SK-N-MC (cell line): ENCODE results near the gene SLC4A8.

Experiments used
- DNase-seq: peaks from one replicate; pipeline ENCODE4 v3.0.0-alpha.2; 2011; ENCODE audit warnings: low read depth, low spot score
- H3K27ac ChIP-seq: fragments of 200-600 bp; sonication (generic); 2 replicates; pipeline ENCODE4 v1.5.1; 2016; ENCODE audit warnings: mixed run types
- H3K36me3 ChIP-seq: fragments of 200-600 bp; sonication (generic); 2 replicates; pipeline ENCODE4 v1.6.1; 2017; ENCODE audit warnings: antibody characterized with exemption, low read length, mixed read lengths; ENCODE audit not compliant: insufficient read depth
- H3K4me3 ChIP-seq: fragments of 200-600 bp; sonication (generic); 2 replicates; pipeline ENCODE4 v1.5.1; 2016
- H3K9ac ChIP-seq: fragments of 200-600 bp; sonication (generic); 2 replicates; pipeline ENCODE4 v1.8.0; 2017; ENCODE audit warnings: mixed run types, mixed read lengths; ENCODE audit not compliant: insufficient read length
- H3K9me3 ChIP-seq: fragments of 200-600 bp; sonication (generic); 2 replicates; pipeline ENCODE4 v1.6.1; 2017; ENCODE audit warnings: low read depth, mild to moderate bottlenecking, antibody characterized with exemption, low read length, moderate library complexity, mixed read lengths
- EZH2 ChIP-seq: fragments of 200-600 bp; sonication (generic); IDR thresholded peaks from one replicate; pipeline ENCODE4 v1.6.1; 2017; ENCODE audit warnings: antibody characterized with exemption
- FOXP2 ChIP-seq: optimal IDR thresholded peaks from 2 replicates; pipeline ENCODE3; 2011; ENCODE audit warnings: mild to moderate bottlenecking, moderate library complexity; ENCODE audit not compliant: insufficient read depth; ENCODE audit errors: extremely low read length, control extremely low read depth
- POLR2AphosphoS5 ChIP-seq: IDR thresholded peaks from 2 replicates; pipeline ENCODE4 v1.6.1; 2012; ENCODE audit warnings: mild to moderate bottlenecking, low read depth, low read length, borderline replicate concordance

SLC4A8 gene

DNA sequence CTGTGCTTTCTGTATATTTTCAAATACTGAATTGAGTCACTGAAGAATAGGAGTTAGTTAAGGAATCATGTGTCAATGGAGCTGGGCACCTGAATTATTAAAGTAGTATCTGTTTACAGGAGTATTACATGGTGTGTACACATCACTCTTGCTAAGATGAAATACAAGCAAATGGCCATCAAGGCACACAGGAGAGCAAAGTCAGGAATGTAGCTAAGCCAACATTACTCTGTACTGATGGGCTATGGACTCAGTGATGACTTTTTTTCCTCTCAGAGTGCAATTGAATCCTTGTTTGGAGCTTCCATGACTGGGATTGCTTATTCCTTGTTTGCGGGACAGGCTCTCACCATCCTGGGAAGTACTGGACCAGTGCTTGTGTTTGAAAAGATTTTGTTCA lies 45.5 kb downstream of the SLC4A8 start:
- Histone ChIP-seq H3K9me3 (no peaks in the 10 kb centered on the region), H3K9ac (no peak overlapping the region), H3K4me3 (no peak overlapping the region), H3K36me3 (no peaks in the 10 kb centered on the region), H3K27ac (no peak overlapping the region)
- TF ChIP-seq FOXP2, result no peak
- no peak for TF ChIP-seq POLR2AphosphoS5
- no peak for TF ChIP-seq EZH2
- no peak for DNase-seq

DNA sequence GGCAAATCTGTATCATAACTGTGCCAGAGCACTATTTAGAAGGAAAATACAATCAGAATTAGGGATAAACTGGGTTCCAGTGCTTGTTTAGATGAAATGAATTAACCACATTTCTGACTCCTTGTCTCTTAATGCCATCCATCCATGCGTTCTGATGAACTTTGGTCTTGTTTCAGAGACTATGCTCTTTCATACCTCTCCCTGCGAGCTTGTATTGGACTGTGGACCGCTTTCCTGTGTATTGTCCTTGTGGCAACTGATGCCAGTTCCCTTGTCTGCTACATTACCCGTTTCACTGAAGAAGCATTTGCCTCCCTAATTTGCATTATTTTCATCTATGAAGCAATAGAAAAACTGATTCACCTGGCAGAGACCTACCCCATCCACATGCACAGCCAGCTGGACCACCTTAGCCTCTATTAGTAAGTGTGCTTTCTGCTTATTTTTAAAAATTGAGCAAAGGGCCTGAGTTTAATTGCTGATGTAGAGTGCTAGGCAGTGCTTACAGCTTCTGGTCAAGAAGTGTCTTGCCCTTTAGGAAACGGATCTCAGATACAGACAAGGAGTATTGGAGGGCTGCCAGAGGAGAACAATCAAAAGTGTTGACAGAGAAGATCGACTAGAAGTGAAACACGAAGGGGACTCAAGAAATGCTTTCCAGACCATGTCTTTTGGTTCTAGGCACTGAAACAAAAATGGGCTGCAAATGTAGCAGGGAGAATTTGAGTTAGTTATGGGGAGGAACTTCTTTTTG lies 46.7 kb downstream of the SLC4A8 start:
- Histone ChIP-seq H3K36me3 (no peaks in the 10 kb centered on the region), H3K9ac (no peak overlapping the region), H3K27ac (no peak overlapping the region), H3K9me3 (no peaks in the 10 kb centered on the region), H3K4me3 (no peak overlapping the region)
- no peak for DNase-seq
- TF ChIP-seq EZH2 (no peak), FOXP2 (no peak), POLR2AphosphoS5 (no peak)

DNA sequence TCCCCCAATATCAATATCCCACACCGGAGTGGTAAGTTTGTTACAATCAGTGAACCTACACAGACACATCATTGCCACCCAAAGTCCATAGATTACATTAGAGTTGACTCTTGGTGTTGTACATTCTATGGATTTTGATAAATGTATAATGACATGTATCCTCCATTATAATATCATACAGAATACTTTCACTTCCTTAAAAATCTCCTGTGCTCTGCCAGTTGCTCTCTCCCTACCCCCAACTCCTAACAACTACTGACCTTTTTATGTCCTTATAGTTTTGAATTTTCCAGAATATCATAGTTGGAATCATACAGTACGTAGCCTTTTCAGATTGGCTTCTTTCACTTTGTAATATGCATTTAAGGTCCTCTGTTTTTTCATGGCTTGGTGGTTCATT lies 48.4 kb downstream of the SLC4A8 start:
- no peak overlapping the region for H3K9ac ChIP-seq
- H3K27ac ChIP-seq, result no peak overlapping the region
- no peak overlapping the region for H3K4me3 ChIP-seq
- H3K9me3 ChIP-seq, result no peaks in the 10 kb centered on the region
- no peaks in the 10 kb centered on the region for H3K36me3 ChIP-seq
- TF ChIP-seq POLR2AphosphoS5 (no peak), EZH2 (no peak), FOXP2 (no peak)
- DNase-seq, result no peak

DNA sequence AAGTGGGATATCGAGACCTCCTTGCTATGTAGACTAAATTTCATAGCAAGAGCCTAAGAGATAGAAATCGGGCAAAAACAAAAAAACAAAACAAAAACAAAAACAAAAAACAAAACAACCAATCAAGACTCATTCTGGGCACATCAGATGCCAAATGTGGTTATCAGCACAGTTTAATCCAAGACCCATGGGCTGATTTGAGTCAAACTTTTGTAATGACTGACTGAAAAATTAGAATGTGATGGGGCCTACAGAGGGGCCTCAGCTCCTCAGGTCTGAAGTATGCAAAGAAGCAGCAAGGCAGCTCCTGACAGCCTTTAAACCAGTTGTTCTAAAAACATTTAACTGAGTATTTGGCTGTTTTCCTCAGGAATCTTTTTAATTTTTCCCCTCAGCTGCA lies 49.3 kb downstream of the SLC4A8 start:
- no peak overlapping the region for H3K4me3 ChIP-seq
- no peak overlapping the region for H3K27ac ChIP-seq
- no peak overlapping the region for H3K9ac ChIP-seq
- H3K9me3 ChIP-seq, result no peaks in the 10 kb centered on the region
- TF ChIP-seq FOXP2 (no peak), EZH2 (no peak), POLR2AphosphoS5 (no peak)
- no peaks in the 10 kb centered on the region for H3K36me3 ChIP-seq
- no peak for DNase-seq

DNA sequence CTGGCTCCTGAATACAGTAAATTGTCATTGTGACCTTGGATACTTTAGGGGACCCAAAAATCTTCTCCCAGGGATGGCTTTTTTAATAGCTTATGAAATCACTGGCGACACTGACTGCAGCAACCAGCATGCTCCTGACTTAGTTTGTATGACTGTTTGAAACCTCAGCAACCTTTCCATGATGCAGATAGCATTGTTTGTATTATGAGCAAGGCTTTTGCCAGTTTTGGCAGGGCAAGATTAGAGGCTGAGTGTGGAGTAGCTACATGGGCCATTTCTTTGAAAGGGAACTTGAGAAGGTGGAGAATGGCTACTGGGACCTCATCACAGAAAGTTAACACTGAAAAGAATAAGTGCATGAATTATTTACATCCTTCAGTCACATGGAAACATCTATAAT lies 50.9 kb downstream of the SLC4A8 start:
- TF ChIP-seq EZH2, result no peak
- no peak for TF ChIP-seq FOXP2
- no peak for TF ChIP-seq POLR2AphosphoS5
- Histone ChIP-seq H3K27ac (no peak overlapping the region), H3K9ac (no peak overlapping the region), H3K36me3 (no peaks in the 10 kb centered on the region), H3K4me3 (no peak overlapping the region), H3K9me3 (no peaks in the 10 kb centered on the region)
- no peak for DNase-seq

DNA sequence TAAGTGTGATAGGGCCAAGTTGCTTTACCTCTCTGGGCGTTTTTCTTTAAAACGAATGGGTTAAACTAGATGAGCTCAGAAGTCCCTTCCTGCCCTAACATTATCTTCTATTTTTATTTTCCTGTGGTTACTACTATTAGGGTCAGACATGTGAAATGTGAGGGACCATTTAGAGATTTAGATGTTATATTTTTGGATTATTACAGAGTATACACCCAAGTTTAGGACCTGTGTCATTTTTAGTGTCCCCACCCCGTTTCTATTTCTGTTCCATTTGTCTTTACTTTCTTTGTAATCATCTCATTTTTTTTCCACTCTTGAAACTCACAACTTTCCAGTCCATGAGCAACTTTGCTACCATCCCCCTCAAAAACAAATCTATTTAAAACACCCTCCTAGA lies 56.3 kb downstream of the SLC4A8 start:
- H3K9ac ChIP-seq, result no peak overlapping the region
- no peaks in the 10 kb centered on the region for H3K36me3 ChIP-seq
- peak overlapping the region; percentile 99 for H3K27ac ChIP-seq
- no peak for TF ChIP-seq FOXP2
- no peak for TF ChIP-seq POLR2AphosphoS5
- no peak for TF ChIP-seq EZH2
- no peaks in the 10 kb centered on the region for H3K9me3 ChIP-seq
- DNase-seq, result no peak
- H3K4me3 ChIP-seq, result no peak overlapping the region

DNA sequence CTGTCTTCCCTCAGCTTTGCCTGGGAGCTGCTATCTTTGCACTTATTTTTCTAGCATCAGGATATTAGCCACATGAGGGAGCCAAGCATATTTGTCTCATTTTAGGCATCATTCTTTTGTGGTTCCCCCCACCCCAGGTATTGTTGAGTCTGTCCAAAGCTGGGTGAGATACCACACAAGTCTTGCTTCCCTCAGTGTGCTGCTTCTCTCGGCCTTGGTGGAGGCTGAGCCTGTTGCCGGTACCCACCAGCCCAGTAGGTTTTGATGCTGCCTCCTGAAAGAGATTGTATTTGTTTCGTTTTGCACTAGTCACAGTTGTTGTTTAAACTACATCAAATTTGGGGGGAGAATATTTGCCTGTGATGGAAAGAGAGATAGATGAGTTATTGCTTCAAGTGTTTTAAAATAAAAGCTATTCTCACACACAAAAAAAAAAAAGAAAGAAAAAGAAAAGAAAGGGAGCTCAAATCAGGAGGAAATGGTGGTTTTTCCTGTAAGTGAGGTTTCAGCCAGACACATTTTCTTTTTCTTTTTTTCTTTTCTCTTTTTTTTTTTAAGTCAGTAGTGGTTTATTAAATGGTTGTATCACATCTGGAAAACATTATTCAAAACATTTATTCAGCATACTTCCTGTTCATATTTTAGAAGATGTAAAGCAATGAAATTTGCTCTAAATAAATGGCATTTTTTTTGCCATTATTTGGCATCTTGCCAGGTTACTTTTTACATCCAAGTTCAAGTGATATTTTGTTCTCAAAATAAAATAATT lies 58.5 kb downstream of the SLC4A8 start:
- Histone ChIP-seq H3K36me3 (no peaks in the 10 kb centered on the region), H3K4me3 (peak overlapping the region; percentile 72), H3K9ac (peak overlapping the region; percentile 77), H3K27ac (peak overlapping the region; percentile 99), H3K9me3 (no peaks in the 10 kb centered on the region)
- TF ChIP-seq POLR2AphosphoS5 (peak; percentile 35; the same call in 1 of the 2 replicates), EZH2 (no peak)
- peak; percentile 99 for DNase-seq

DNA sequence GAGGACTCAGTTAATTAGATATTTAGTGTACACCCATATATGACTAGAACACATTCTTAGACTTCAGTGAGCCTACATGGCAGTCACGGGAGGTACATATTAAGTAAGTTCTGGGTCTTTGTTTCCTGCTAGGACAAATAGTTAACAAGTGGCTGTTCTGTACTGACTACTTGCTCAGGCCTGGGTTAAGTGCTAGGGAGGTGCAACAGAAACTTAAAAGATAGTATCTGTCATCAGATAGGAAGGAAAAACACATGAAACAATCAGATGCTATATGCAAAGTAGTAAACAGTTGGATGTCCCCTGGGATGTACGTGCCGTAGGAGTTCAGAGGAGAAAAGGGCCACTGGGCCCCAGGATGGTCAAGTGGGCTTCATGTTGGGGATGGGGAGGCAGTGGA lies 59.5 kb downstream of the SLC4A8 start:
- DNase-seq, result no peak
- Histone ChIP-seq H3K9ac (no peak overlapping the region), H3K9me3 (no peaks in the 10 kb centered on the region), H3K27ac (peak overlapping the region; percentile 99), H3K36me3 (no peaks in the 10 kb centered on the region), H3K4me3 (0 out of 2 replicates have a peak overlapping the region, but pooled peaks have one; percentile 7)
- TF ChIP-seq FOXP2, result no peak
- TF ChIP-seq EZH2, result no peak
- TF ChIP-seq POLR2AphosphoS5, result no peak
